HepG2 (cell line): ENCODE results near the gene LY6G5B. TPM values are rescaled to one million over a fixed set of nuclear protein-coding genes. Genes with fewer than 3 reads are reported as not detected.

Experiments
- E2F1 ChIP-seq: sonication (generic); formaldehyde crosslinking; IDR thresholded peaks from 2 replicates; pipeline ENCODE4 v1.5.0; 2020; ENCODE audit warnings: missing genetic modification reagents
- GFI1 ChIP-seq: sonication (generic); formaldehyde crosslinking; IDR thresholded peaks from 2 replicates; pipeline ENCODE4 v1.5.0; 2020; ENCODE audit warnings: missing genetic modification reagents, mild to moderate bottlenecking, borderline replicate concordance
- HMG20A ChIP-seq: IDR thresholded peaks from 2 replicates; pipeline ENCODE4 v1.6.1; 2016; ENCODE audit warnings: borderline replicate concordance
- MAZ ChIP-seq, 2 experiments: sonication (generic) in 1 of 2; formaldehyde crosslinking in 1 of 2; IDR thresholded peaks; 2 replicates each; pipeline versions ENCODE4 v1.5.0 to v1.6.1; 2012 to 2020; ENCODE audit warnings: low read depth in 2 of 2, mild to moderate bottlenecking in 2 of 2, borderline replicate concordance in 1 of 2, improper control_type of control experiment in 1 of 2, low read length in 1 of 2, missing genetic modification reagents in 1 of 2, moderate library complexity in 1 of 2
- MED1 ChIP-seq: sonication (generic); formaldehyde crosslinking; IDR thresholded peaks from 2 replicates; pipeline ENCODE4 v1.4.0; 2020; ENCODE audit warnings: missing genetic modification reagents
- NCOA1 ChIP-seq: sonication (generic); formaldehyde crosslinking; IDR thresholded peaks from 2 replicates; pipeline ENCODE4 v1.9.0; 2021; ENCODE audit warnings: missing genetic modification reagents
- PRPF4 ChIP-seq: fragments of 200-400 bp; formaldehyde crosslinking; IDR thresholded peaks from 2 replicates; pipeline ENCODE4 v1.6.1; 2016; ENCODE audit warnings: low read length, low read depth; ENCODE audit not compliant: poor library complexity, severe bottlenecking
- SKI ChIP-seq: fragments of 450-650 bp; IDR thresholded peaks from one replicate; pipeline ENCODE4 v1.6.1; 2018; ENCODE audit warnings: mild to moderate bottlenecking; ENCODE audit not compliant: partially characterized antibody
- TAF1 ChIP-seq: sonication (generic); formaldehyde crosslinking; IDR thresholded peaks from 2 replicates; pipeline ENCODE4 v1.4.0; 2020; ENCODE audit warnings: missing genetic modification reagents
- TRAFD1 ChIP-seq: sonication (generic); formaldehyde crosslinking; IDR thresholded peaks from 2 replicates; pipeline ENCODE4 v1.5.1; 2020; ENCODE audit warnings: missing genetic modification reagents, mild to moderate bottlenecking, borderline replicate concordance
- ZNF180 ChIP-seq: sonication (generic); formaldehyde crosslinking; IDR thresholded peaks from 2 replicates; pipeline ENCODE4 v1.4.0; 2020; ENCODE audit warnings: low read depth, missing genetic modification reagents, borderline replicate concordance
- ZNF225 ChIP-seq: sonication (generic); formaldehyde crosslinking; IDR thresholded peaks from 2 replicates; pipeline ENCODE4 v1.4.0; 2020; ENCODE audit warnings: mild to moderate bottlenecking, missing genetic modification reagents
- ZNF30 ChIP-seq: sonication (generic); formaldehyde crosslinking; IDR thresholded peaks from 2 replicates; pipeline ENCODE4 v1.5.0; 2020; ENCODE audit warnings: mild to moderate bottlenecking, missing genetic modification reagents
- ZNF460 ChIP-seq: sonication (generic); formaldehyde crosslinking; IDR thresholded peaks from 2 replicates; pipeline ENCODE4 v1.5.1; 2020; ENCODE audit warnings: missing genetic modification reagents, mild to moderate bottlenecking, borderline replicate concordance
- ZNF512B ChIP-seq: sonication (generic); formaldehyde crosslinking; IDR thresholded peaks from 2 replicates; pipeline ENCODE4 v1.5.1; 2020; ENCODE audit warnings: missing genetic modification reagents, mild to moderate bottlenecking, borderline replicate concordance
- ZNF770 ChIP-seq: sonication (generic); formaldehyde crosslinking; IDR thresholded peaks from 2 replicates; pipeline ENCODE4 v1.5.0; 2020; ENCODE audit warnings: mild to moderate bottlenecking, missing genetic modification reagents
- ZNF850 ChIP-seq: sonication (generic); formaldehyde crosslinking; conservative IDR thresholded peaks from 2 replicates; pipeline ENCODE4 v1.9.0; 2021; ENCODE audit warnings: mild to moderate bottlenecking, missing genetic modification reagents
- polyA plus RNA-seq, 8 experiments: library from polyadenylated mRNA; depleted of rRNA in 3 of 8; stranded (reverse) in 7 of 8; unstranded in 1 of 8; fragments of >200 nt; fragmentation: Illumina TruSeq in 4 of 8; extraction: Trizol in 4 of 8; gene quantifications; 2 replicates each; pipeline versions ENCODE4 v1.2.1 to v1.2.3, GENCODE V29; 2011 to 2016; ENCODE audit warnings: low read depth in 4 of 8, missing spikeins in 1 of 8, mixed read lengths in 1 of 8; ENCODE audit not compliant: insufficient read depth in 1 of 8
- total RNA-seq, 5 experiments: library from RNA; depleted of rRNA; stranded (reverse); fragments of >200 nt; fragmentation: Illumina TruSeq; extraction: Trizol; gene quantifications; 2 replicates each; pipeline ENCODE4 v1.2.3, GENCODE V29; 2016; ENCODE audit warnings: low read depth in 1 of 5
- TF ChIP-seq, protein P1 (sequence below): sonication (generic); formaldehyde crosslinking; IDR thresholded peaks from 2 replicates; pipeline ENCODE4 v1.4.0; 2020; ENCODE audit warnings: missing genetic modification reagents

Gene LY6G5B
- total and polyA plus RNA-seq, 2 of the 13 experiments (the other 11 are each of a cell fraction or from before 2014, with no cell fraction given), result 7.8 to 15.7 TPM

DNA sequence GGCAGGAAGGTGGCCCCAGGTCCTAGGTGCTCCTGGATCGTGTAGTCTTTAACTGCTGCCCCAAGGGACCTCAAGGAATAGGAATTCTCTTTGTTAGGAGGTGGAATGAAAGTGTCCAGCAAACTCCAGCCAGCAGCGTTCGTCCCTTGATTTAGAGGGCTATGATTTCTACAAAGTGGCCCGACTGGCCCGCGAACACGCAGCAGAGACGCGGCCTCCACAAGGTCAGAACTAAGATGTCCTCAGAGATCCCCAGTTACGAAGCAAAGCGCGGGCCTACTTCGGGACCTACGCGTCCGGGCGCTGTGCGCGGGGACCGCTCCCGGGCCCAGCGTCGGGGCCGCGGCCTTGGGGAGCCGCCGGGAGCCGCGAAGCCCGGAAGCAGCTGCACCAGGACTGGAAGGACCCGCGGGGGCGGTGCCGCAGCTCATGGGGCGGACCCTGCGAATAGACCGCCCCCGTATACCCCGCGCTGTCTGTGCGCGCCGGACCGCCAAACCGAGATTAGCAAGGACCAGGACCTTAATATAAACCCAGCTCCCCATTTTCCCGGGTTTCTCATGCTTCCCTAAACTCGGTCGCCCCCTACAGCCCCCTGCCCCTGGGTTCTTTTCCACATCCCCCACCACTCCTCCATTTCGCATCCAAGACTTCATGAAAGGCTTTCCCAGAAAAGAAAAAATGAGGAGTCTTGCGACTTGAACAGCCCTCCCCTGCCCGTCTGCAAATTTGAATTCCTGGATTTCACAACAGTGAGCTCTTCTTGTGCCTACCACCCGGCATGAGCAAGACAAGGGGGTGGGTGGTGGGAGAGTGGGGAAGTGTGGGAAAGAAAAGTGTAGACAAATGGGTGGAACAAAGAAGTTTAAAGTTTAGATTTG is 9.2 kb upstream of the LY6G5B start, which contains the start of gene C6orf47 (continued):
- TF ChIP-seq, protein P1, sequence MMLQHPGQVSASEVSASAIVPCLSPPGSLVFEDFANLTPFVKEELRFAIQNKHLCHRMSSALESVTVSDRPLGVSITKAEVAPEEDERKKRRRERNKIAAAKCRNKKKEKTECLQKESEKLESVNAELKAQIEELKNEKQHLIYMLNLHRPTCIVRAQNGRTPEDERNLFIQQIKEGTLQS, result peak; percentile 60
- peak; percentile 86 for TF ChIP-seq MED1 (CRISPR knock-in tag)
- TF ChIP-seq ZNF460 (CRISPR knock-in tag), result peak; percentile 7; the same call in 1 of the 2 replicates
- peak; percentile 78 for TF ChIP-seq GFI1 (CRISPR knock-in tag)
- TF ChIP-seq SKI, result peak; percentile 31
- TF ChIP-seq ZNF225 (CRISPR knock-in tag), result no peak
- no peak for TF ChIP-seq PRPF4
- TF ChIP-seq TAF1 (CRISPR knock-in tag), result peak; percentile 86
- TF ChIP-seq ZNF30 (CRISPR knock-in tag), result no peak
- TF ChIP-seq TRAFD1 (CRISPR knock-in tag), result no peak
- peak; percentile 90 for TF ChIP-seq E2F1 (CRISPR knock-in tag)
- TF ChIP-seq HMG20A (CRISPR knock-in tag), result 0 out of 2 replicates have a peak, but pooled peaks have one; percentile 43
- no peak for TF ChIP-seq ZNF512B
- TF ChIP-seq ZNF770, result peak; percentile 51; the same call in 1 of the 2 replicates
- TF ChIP-seq MAZ (IDR thresholded peaks at IDR 0.05; ENCODE audit: borderline replicate concordance, low read depth, low read length), result no peak; the same call in 1 of the 2 replicates
- peak; percentile 65 for TF ChIP-seq MAZ (CRISPR knock-in tag; IDR thresholded peaks at IDR 0.05; ENCODE audit: low read depth)
- no peak for TF ChIP-seq ZNF180 (CRISPR knock-in tag)
- peak; percentile 25; the same call in 1 of the 2 replicates for TF ChIP-seq ZNF850 (CRISPR knock-in tag)
- no peak for TF ChIP-seq NCOA1 (CRISPR knock-in tag)
